Ecto neural progenitor cell (in vitro differentiated cells): ENCODE measurements around the gene KLHL40.
A peak's percentile ranks its signal among the peaks of the same experiment; 100 is the strongest.

Experiments used
- DNase-seq: peaks from one replicate; pipeline ENCODE4 v3.0.0-alpha.2; 2018; ENCODE audit warnings: low spot score

The KLHL40 gene

GRCh38 chr3:42723219-42723618, 37.9 kb downstream of the KLHL40 start:
- DNase-seq = no peak

GRCh38 chr3:42725454-42725853, 40.1 kb downstream of the KLHL40 start:
- no peak for DNase-seq

- DNase-seq = peak; percentile 37
Measured at GRCh38 chr3:42728056-42728455, 42.7 kb downstream of the KLHL40 start.

- no peak for DNase-seq
Measured at GRCh38 chr3:42728668-42729364, 43.5 kb downstream of the KLHL40 start.

- DNase-seq = no peak
Measured at GRCh38 chr3:42729404-42730145, 44.2 kb downstream of the KLHL40 start.

- DNase-seq = peak; percentile 41
Measured at GRCh38 chr3:42730294-42730693, 45.0 kb downstream of the KLHL40 start.

- peak; percentile 38 for DNase-seq
Measured at GRCh38 chr3:42730706-42731420, 45.5 kb downstream of the KLHL40 start.

- DNase-seq = no peak
Measured at GRCh38 chr3:42731476-42732195, 46.3 kb downstream of the KLHL40 start.

GRCh38 chr3:42732196-42732828, 47.0 kb downstream of the KLHL40 start:
- DNase-seq = peak; percentile 57

GRCh38 chr3:42732829-42733459, 47.6 kb downstream of the KLHL40 start:
- DNase-seq = peak; percentile 46

- peak; percentile 30 for DNase-seq
Measured at GRCh38 chr3:42733501-42734262, 48.3 kb downstream of the KLHL40 start.

GRCh38 chr3:42734263-42734860, 49.0 kb downstream of the KLHL40 start:
- peak; percentile 44 for DNase-seq

GRCh38 chr3:42735019-42735418, 49.7 kb downstream of the KLHL40 start:
- DNase-seq = peak; percentile 34

- peak; percentile 32 for DNase-seq
Measured at GRCh38 chr3:42735615-42736014, 50.3 kb downstream of the KLHL40 start.

- DNase-seq = no peak
Measured at GRCh38 chr3:42736081-42736480, 50.7 kb downstream of the KLHL40 start.

- no peak for DNase-seq
Measured at GRCh38 chr3:42736531-42736930, 51.2 kb downstream of the KLHL40 start.

GRCh38 chr3:42739401-42740158, 54.2 kb downstream of the KLHL40 start:
- DNase-seq = no peak

GRCh38 chr3:42741796-42742195, 56.5 kb downstream of the KLHL40 start:
- DNase-seq = peak; percentile 36
